Stimulated activated CD8-positive, alpha-beta memory T cell treated with anti-CD3 and anti-CD28 coated beads, Interleukin-7, amount 100 ng/mL, for 4 hours (primary cell): Measurements from ENCODE around the gene COL6A6.
"Not testable (repeated sequence)": the region's sequence is repeated elsewhere in the genome, so short reads cannot be mapped to it uniquely, and the experiment has no call there.

ENCODE experiments used
- DNase-seq, 2 donors: peaks; one replicate each; pipeline ENCODE4 v3.0.0-alpha.2; 2020; ENCODE audit warnings: low read depth in 2 of 2

Gene COL6A6

GRCh38 chr3:130529486-130530215 lies 12.7 kb downstream of the COL6A6 start:
- no peak for DNase-seq

- no peak for DNase-seq
Observed at GRCh38 chr3:130533247-130533646, 16.3 kb downstream of the COL6A6 start.

GRCh38 chr3:130537673-130538304 lies 20.8 kb downstream of the COL6A6 start:
- no peak for DNase-seq

GRCh38 chr3:130539005-130539404 lies 22.0 kb downstream of the COL6A6 start:
- DNase-seq = no peak

GRCh38 chr3:130543322-130543721 lies 26.3 kb downstream of the COL6A6 start:
- no peak for DNase-seq

GRCh38 chr3:130546920-130547679 lies 30.1 kb downstream of the COL6A6 start:
- DNase-seq = no peak

- not testable (repeated sequence) for DNase-seq
Observed at GRCh38 chr3:130547680-130548065, 30.7 kb downstream of the COL6A6 start.

- no peak for DNase-seq
Observed at GRCh38 chr3:130548356-130548755, 31.4 kb downstream of the COL6A6 start.

GRCh38 chr3:130557336-130558035 lies 40.5 kb downstream of the COL6A6 start:
- DNase-seq = no peak

- no peak for DNase-seq
Observed at GRCh38 chr3:130558366-130558765, 41.4 kb downstream of the COL6A6 start.

GRCh38 chr3:130565224-130565623 lies 48.2 kb downstream of the COL6A6 start:
- DNase-seq = no peak
